ENCODE results near the gene ABCC8. TPM values are rescaled to one million over a fixed set of nuclear protein-coding genes. Genes with fewer than 3 reads are reported as not detected.

The ABCC8 gene
- total RNA-seq, 1 experiment from 2014 or later = not detected

GRCh38 chr11:17402486-17402885, 74.2 kb downstream of the ABCC8 start:
- TF ChIP-seq EZH2 (IDR thresholded peaks at IDR 0.05; ENCODE audit: borderline replicate concordance, low read depth, low read length, poor library complexity, severe bottlenecking) = no peak
- no peak for TF ChIP-seq CTCF (conservative IDR thresholded peaks at IDR 0.05; ENCODE audit: low read depth, low read length)
- H3K9me3 ChIP-seq (ENCODE audit: low read depth, low read length, poor library complexity, severe bottlenecking) = no peaks in the 10 kb centered on the region
- CTCF ChIA-PET = no interaction called here
- intact Hi-C loops (cut with micrococcal nuclease; ENCODE audit: unreplicated experiment) = no loop called here
- no peak for DNase-seq (ENCODE audit: low spot score)
- H3K36me3 ChIP-seq (ENCODE audit: insufficient read depth, low read length, poor library complexity, severe bottlenecking) = no peaks in the 10 kb centered on the region
- no peak overlapping the region for H3K27ac ChIP-seq (ENCODE audit: low read depth, low read length, poor library complexity, severe bottlenecking)
- H3K27me3 ChIP-seq (replicated peaks; ENCODE audit: insufficient read depth, low read depth, low read length, poor library complexity) = no peaks in the 10 kb centered on the region
- H3K4me3 ChIP-seq (ENCODE audit: low read depth, low read length, poor library complexity, severe bottlenecking) = no peak overlapping the region
- BruUV-seq (replicated peaks) = no TSS peak
- H3K4me1 ChIP-seq (ENCODE audit: insufficient read depth, low read length, poor library complexity, severe bottlenecking) = no peaks in the 10 kb centered on the region
- POLR2A ChIA-PET (ENCODE audit: low non-redundant PET) = no interaction called here

- H3K4me3 ChIP-seq (ENCODE audit: low read depth, low read length, poor library complexity, severe bottlenecking) = no peak overlapping the region
- ChIA-PET POLR2A (ENCODE audit: low non-redundant PET) (no interaction called here), CTCF (no interaction called here)
- TF ChIP-seq CTCF (conservative IDR thresholded peaks at IDR 0.05; ENCODE audit: low read depth, low read length) (no peak), EZH2 (IDR thresholded peaks at IDR 0.05; ENCODE audit: borderline replicate concordance, low read depth, low read length, poor library complexity, severe bottlenecking) (no peak)
- no peaks in the 10 kb centered on the region for H3K36me3 ChIP-seq (ENCODE audit: insufficient read depth, low read length, poor library complexity, severe bottlenecking)
- H3K27me3 ChIP-seq (replicated peaks; ENCODE audit: insufficient read depth, low read depth, low read length, poor library complexity) = no peaks in the 10 kb centered on the region
- intact Hi-C loops (cut with micrococcal nuclease; ENCODE audit: unreplicated experiment) = no loop called here
- no peak for DNase-seq (ENCODE audit: low spot score)
- H3K4me1 ChIP-seq (ENCODE audit: insufficient read depth, low read length, poor library complexity, severe bottlenecking) = no peaks in the 10 kb centered on the region
- H3K9me3 ChIP-seq (ENCODE audit: low read depth, low read length, poor library complexity, severe bottlenecking) = no peaks in the 10 kb centered on the region
- H3K27ac ChIP-seq (ENCODE audit: low read depth, low read length, poor library complexity, severe bottlenecking) = no peak overlapping the region
- BruUV-seq (replicated peaks) = no TSS peak
Measured at GRCh38 chr11:17401841-17402240, 74.8 kb downstream of the ABCC8 start.

- Histone ChIP-seq H3K27ac (ENCODE audit: low read depth, low read length, poor library complexity, severe bottlenecking) (no peak overlapping the region), H3K9me3 (ENCODE audit: low read depth, low read length, poor library complexity, severe bottlenecking) (no peaks in the 10 kb centered on the region), H3K27me3 (replicated peaks; ENCODE audit: insufficient read depth, low read depth, low read length, poor library complexity) (no peaks in the 10 kb centered on the region), H3K4me1 (ENCODE audit: insufficient read depth, low read length, poor library complexity, severe bottlenecking) (no peaks in the 10 kb centered on the region), H3K4me3 (ENCODE audit: low read depth, low read length, poor library complexity, severe bottlenecking) (no peak overlapping the region), H3K36me3 (ENCODE audit: insufficient read depth, low read length, poor library complexity, severe bottlenecking) (no peaks in the 10 kb centered on the region)
- POLR2A ChIA-PET (ENCODE audit: low non-redundant PET) = no interaction called here
- DNase-seq (ENCODE audit: low spot score) = no peak
- BruUV-seq (replicated peaks) = no TSS peak
- intact Hi-C loops (cut with micrococcal nuclease; ENCODE audit: unreplicated experiment) = no loop called here
- no peak for TF ChIP-seq CTCF (conservative IDR thresholded peaks at IDR 0.05; ENCODE audit: low read depth, low read length)
- no peak for TF ChIP-seq EZH2 (IDR thresholded peaks at IDR 0.05; ENCODE audit: borderline replicate concordance, low read depth, low read length, poor library complexity, severe bottlenecking)
- CTCF ChIA-PET = no interaction called here
Measured at GRCh38 chr11:17401316-17401715, 75.3 kb downstream of the ABCC8 start.
